Middle frontal gyrus (tissue), 1 donor: ENCODE measurements around the gene OSBPL10.
A peak's percentile ranks its signal among the peaks of the same experiment; 100 is the strongest.
"Not testable (repeated sequence)": the region's sequence is repeated elsewhere in the genome, so short reads cannot be mapped to it uniquely, and the experiment has no call there.

Source experiments
- DNase-seq: peaks from one replicate; pipeline ENCODE4 v3.0.0-alpha.2; 2015; ENCODE audit warnings: low spot score; ENCODE audit errors: extremely low spot score

The OSBPL10 gene

GRCh38 chr3:31709005-31709404 is 272.1 kb downstream of the OSBPL10 start:
- no peak for DNase-seq

GRCh38 chr3:31707286-31707685 is 273.8 kb downstream of the OSBPL10 start:
- DNase-seq = no peak

- DNase-seq = no peak
Measured at GRCh38 chr3:31705736-31706135, 275.3 kb downstream of the OSBPL10 start.

GRCh38 chr3:31704591-31705179 is 276.4 kb downstream of the OSBPL10 start:
- DNase-seq = peak; percentile 22

GRCh38 chr3:31704156-31704555 is 276.9 kb downstream of the OSBPL10 start:
- DNase-seq = no peak

GRCh38 chr3:31701286-31701685 is 279.8 kb downstream of the OSBPL10 start:
- no peak for DNase-seq

- DNase-seq = no peak
Measured at GRCh38 chr3:31699309-31699953, 281.6 kb downstream of the OSBPL10 start.

- DNase-seq = no peak
Measured at GRCh38 chr3:31696815-31697548, 284.1 kb downstream of the OSBPL10 start.

- DNase-seq = no peak
Measured at GRCh38 chr3:31696009-31696297, 285.1 kb downstream of the OSBPL10 start.

GRCh38 chr3:31695280-31696008 is 285.6 kb downstream of the OSBPL10 start:
- DNase-seq = no peak

- no peak for DNase-seq
Measured at GRCh38 chr3:31693346-31693745, 287.7 kb downstream of the OSBPL10 start.

GRCh38 chr3:31692751-31693150 is 288.3 kb downstream of the OSBPL10 start:
- no peak for DNase-seq

GRCh38 chr3:31690771-31691170 is 290.3 kb downstream of the OSBPL10 start:
- DNase-seq = no peak

- not testable (repeated sequence) for DNase-seq
Measured at GRCh38 chr3:31689523-31689922, 291.5 kb downstream of the OSBPL10 start.

GRCh38 chr3:31688984-31689383 is 292.1 kb downstream of the OSBPL10 start:
- DNase-seq = no peak

GRCh38 chr3:31687020-31687802 is 293.9 kb downstream of the OSBPL10 start:
- no peak for DNase-seq

GRCh38 chr3:31680072-31680870 is 300.8 kb downstream of the OSBPL10 start:
- no peak for DNase-seq

GRCh38 chr3:31676556-31676955 is 304.5 kb downstream of the OSBPL10 start:
- no peak for DNase-seq

- DNase-seq = no peak
Measured at GRCh38 chr3:31673950-31674349, 307.1 kb downstream of the OSBPL10 start.

GRCh38 chr3:31671976-31672375 is 309.1 kb downstream of the OSBPL10 start:
- DNase-seq = no peak

GRCh38 chr3:31671451-31671850 is 309.6 kb downstream of the OSBPL10 start:
- DNase-seq = no peak
